NCI-H2171 treated with DMSO at 0.1 percent for 48 hours (cell line): ENCODE measurements around the gene WDFY4.

Experiments
- DNase-seq: peaks from one replicate; lab custom pipeline; 2025; lab: John Stamatoyannopoulos, UW

WDFY4 gene

GRCh38 chr10:48906841-48907240 is 222.2 kb downstream of the WDFY4 start:
- no peak for DNase-seq

- no peak for DNase-seq
These were observed 223.1 kb downstream of the WDFY4 start for GRCh38 chr10:48907730-48908129.

- no peak for DNase-seq
These were observed 225.9 kb downstream of the WDFY4 start for GRCh38 chr10:48910548-48910947.

- no peak for DNase-seq
These were observed 229.0 kb downstream of the WDFY4 start for GRCh38 chr10:48913674-48914073.

GRCh38 chr10:48923748-48924147 is 239.1 kb downstream of the WDFY4 start:
- DNase-seq, result no peak

- DNase-seq, result no peak
These were observed 240.3 kb downstream of the WDFY4 start for GRCh38 chr10:48924988-48925387.

- no peak for DNase-seq
These were observed 241.6 kb downstream of the WDFY4 start for GRCh38 chr10:48926255-48926654.

- no peak for DNase-seq
These were observed 242.3 kb downstream of the WDFY4 start for GRCh38 chr10:48926764-48927540.

GRCh38 chr10:48929413-48929990 is 244.8 kb downstream of the WDFY4 start:
- no peak for DNase-seq

GRCh38 chr10:48931188-48931587 is 246.5 kb downstream of the WDFY4 start:
- no peak for DNase-seq

- no peak for DNase-seq
These were observed 248.4 kb downstream of the WDFY4 start for GRCh38 chr10:48932831-48933664.

- no peak for DNase-seq
These were observed 250.2 kb downstream of the WDFY4 start for GRCh38 chr10:48934672-48935501.

GRCh38 chr10:48935577-48935976 is 250.9 kb downstream of the WDFY4 start:
- no peak for DNase-seq

- no peak for DNase-seq
These were observed 253.1 kb downstream of the WDFY4 start for GRCh38 chr10:48937796-48938195.

GRCh38 chr10:48938281-48938680 is 253.6 kb downstream of the WDFY4 start:
- DNase-seq, result no peak

GRCh38 chr10:48938990-48939536 is 254.4 kb downstream of the WDFY4 start:
- DNase-seq, result no peak

GRCh38 chr10:48939790-48940325 is 255.2 kb downstream of the WDFY4 start, which contains the start of gene LRRC18:
LRRC18 (minus strand) TSS chr10:48939840; CDS start chr10:48914155, 25,685 bp downstream.
- no peak for DNase-seq

- DNase-seq, result no peak
These were observed 255.7 kb downstream of the WDFY4 start for GRCh38 chr10:48940372-48940771.

GRCh38 chr10:48940958-48941357 is 256.3 kb downstream of the WDFY4 start:
- no peak for DNase-seq

- no peak for DNase-seq
These were observed 256.9 kb downstream of the WDFY4 start for GRCh38 chr10:48941427-48942075.

GRCh38 chr10:48943096-48943495 is 258.4 kb downstream of the WDFY4 start:
- DNase-seq, result no peak
